Stimulated activated CD8-positive, alpha-beta memory T cell treated with anti-CD3 and anti-CD28 coated beads, Interleukin-4, amount 100 ng/mL, for 1 hour (primary cell): ENCODE measurements around the gene OAT.
"Not testable (repeated sequence)": the region's sequence is repeated elsewhere in the genome, so short reads cannot be mapped to it uniquely, and the experiment has no call there.

ENCODE experiments used
- DNase-seq, 2 donors: peaks; one replicate each; pipeline ENCODE4 v3.0.0-alpha.2; 2020; ENCODE audit warnings: low read depth in 2 of 2, low spot score in 1 of 2

Gene OAT

GRCh38 chr10:124447751-124448466, 29.2 kb upstream of the OAT start:
- DNase-seq: no peak

GRCh38 chr10:124446830-124447750, 28.4 kb upstream of the OAT start:
- DNase-seq: no peak

GRCh38 chr10:124441694-124442093, 23.0 kb upstream of the OAT start:
- DNase-seq: not testable (repeated sequence)

- no peak for DNase-seq
These were observed 17.5 kb upstream of the OAT start for GRCh38 chr10:124436191-124436638.

GRCh38 chr10:124435683-124436082, 17.0 kb upstream of the OAT start:
- DNase-seq: not testable (repeated sequence)

- no peak for DNase-seq
These were observed 14.7 kb upstream of the OAT start for GRCh38 chr10:124433461-124433860.

GRCh38 chr10:124430077-124430476, 11.4 kb upstream of the OAT start:
- DNase-seq: no peak

- no peak for DNase-seq
These were observed 10.9 kb upstream of the OAT start for GRCh38 chr10:124429576-124429975.

- no peak for DNase-seq
These were observed 9.6 kb upstream of the OAT start for GRCh38 chr10:124428207-124428777.

- DNase-seq: no peak
These were observed 6.7 kb upstream of the OAT start for GRCh38 chr10:124425227-124425962.

GRCh38 chr10:124423813-124424212, 5.1 kb upstream of the OAT start:
- no peak for DNase-seq

- no peak for DNase-seq
These were observed 4.0 kb upstream of the OAT start for GRCh38 chr10:124422742-124423141.

GRCh38 chr10:124420254-124420653, 1.5 kb upstream of the OAT start:
- no peak for DNase-seq

GRCh38 chr10:124419635-124420034, 912 bp upstream of the OAT start:
- no peak for DNase-seq

GRCh38 chr10:124417895-124418725, 613 bp downstream of the OAT start:
- DNase-seq: peak; percentile 6 to 27

- DNase-seq: no peak
These were observed 2.0 kb downstream of the OAT start for GRCh38 chr10:124416733-124417132.

- no peak for DNase-seq
These were observed 3.5 kb downstream of the OAT start for GRCh38 chr10:124415210-124415609.

- no peak for DNase-seq
These were observed 4.6 kb downstream of the OAT start for GRCh38 chr10:124414076-124414475.

- DNase-seq: no peak
These were observed 9.0 kb downstream of the OAT start for GRCh38 chr10:124409696-124410095.

- no peak for DNase-seq
These were observed 10.4 kb downstream of the OAT start for GRCh38 chr10:124408357-124408756.
